GM18861 (cell line): Measurements from ENCODE around the gene BMPER.

Source experiments
- ATAC-seq: cut with Tn5 transposase; IDR thresholded peaks from one replicate; pipeline ENCODE4 v1.9.1; 2021; ENCODE audit not compliant: unreplicated experiment

The BMPER gene

DNA sequence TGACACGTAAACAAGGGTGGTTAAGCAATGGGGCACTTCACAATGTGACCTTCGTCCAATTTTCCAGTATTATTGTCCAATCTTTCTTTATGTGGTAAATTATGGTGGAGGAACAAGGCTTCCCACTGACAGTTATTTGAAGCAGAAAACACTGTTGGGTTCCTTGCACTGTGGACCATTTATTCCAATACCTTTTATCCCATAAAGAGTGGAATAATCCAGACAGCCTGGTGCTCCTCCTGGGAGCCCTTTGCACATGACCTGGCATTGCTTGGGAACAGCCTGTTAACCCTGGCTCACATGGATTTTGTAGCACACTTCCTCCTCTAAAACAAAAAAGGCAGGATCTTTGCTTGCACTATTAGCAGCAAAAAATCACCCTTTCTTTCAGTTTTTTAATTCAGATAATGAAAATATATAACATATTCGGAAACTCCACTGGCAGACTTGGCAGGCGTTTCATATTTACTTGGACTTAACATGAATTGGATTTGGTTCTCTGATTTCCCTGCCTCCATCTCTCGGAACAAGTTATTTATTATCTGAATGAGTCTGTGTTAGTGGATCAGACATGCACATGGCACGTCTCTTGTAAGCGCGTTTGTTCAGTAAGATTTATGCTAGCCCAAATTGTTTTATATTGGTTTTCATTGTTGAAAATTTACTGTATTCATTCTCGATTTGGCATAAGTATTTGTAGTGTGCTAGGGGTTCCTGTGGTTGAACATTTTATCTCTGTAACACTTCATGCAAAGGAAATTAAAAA lies 59.3 kb downstream of the BMPER start:
- ATAC-seq: no peak

DNA sequence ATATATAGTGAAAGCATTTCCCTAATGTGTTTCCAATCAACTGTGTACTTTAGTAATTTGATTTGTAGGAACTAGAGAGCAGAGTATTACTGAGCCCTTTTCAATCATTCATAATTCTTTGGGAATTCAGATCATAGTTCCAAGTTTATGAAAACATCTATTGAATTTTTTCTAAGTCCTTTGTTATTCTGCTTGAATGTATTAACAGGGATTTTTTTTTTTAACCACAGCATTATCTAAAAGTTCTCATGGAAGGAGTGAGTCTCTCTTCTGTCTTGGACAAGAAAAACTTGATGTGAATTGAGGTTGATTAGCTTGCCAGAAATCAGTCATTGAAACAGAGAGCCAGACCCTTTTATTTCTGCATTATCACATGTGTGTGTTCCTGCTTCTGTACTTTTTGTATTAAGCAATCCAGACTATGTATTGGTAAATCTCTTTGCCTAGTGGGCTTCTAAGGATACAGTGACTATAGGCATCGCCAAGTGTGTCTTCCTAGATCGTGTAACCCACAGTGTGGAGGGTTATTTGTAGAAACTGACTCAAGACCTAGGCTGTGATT lies 59.9 kb downstream of the BMPER start:
- ATAC-seq: no peak

DNA sequence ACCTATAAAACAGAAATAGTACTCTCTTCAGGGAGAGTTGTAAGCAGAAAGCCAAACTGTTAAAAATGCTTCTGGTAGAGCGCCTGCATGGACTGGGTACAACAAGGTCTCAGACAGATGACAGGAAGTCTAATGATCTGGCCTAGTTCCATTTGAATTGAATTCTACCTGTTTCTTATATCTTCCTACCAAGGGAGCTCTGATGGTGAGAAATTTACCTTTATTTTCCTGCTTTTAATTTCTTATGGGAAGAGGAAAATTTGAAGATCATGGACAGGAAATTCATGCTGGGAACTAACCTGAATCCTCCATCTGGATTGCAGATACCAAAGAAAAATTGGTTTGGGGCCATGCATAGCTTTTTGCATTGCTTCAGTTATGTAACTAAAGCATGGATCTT lies 63.3 kb downstream of the BMPER start:
- no peak for ATAC-seq

DNA sequence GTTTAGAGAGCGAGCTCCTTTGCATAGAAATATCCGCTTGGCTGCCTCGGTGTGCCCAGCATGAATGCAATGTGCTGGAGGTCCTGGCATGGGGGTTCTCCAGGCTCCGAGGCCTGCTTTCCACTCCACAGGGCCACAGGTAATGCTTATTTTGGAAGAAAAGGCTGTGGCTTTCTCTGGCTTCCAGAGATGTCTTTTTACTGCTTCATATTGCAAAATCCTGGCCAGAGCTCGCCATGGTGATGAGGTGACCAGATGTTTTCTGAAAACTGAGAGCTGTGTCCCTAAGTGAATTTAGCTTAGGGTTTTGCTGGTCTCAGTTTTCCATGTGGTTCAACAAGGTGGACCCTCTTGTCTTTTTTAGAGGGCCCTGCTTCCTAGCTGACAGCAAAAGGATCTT lies 65.2 kb downstream of the BMPER start:
- ATAC-seq: no peak

DNA sequence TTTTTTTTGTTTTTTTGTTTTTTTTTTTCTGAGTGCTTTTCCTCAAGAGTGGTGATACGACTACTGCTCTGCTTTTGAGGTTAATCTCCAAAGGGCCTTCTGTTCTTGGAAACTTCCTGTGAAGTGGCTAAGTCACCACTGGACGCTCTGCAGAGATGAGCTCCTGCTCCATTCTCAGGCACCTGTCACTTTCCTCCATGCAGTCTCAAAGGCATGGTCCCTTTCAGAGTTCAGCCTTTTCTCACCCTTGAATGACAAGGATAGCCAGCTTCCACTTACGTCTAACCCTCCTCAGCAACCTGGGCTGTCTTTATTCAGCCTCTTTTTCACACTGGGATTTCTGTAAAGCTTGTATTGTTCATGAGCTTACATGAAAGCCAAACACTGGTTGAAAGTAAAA lies 65.8 kb downstream of the BMPER start:
- ATAC-seq: no peak

DNA sequence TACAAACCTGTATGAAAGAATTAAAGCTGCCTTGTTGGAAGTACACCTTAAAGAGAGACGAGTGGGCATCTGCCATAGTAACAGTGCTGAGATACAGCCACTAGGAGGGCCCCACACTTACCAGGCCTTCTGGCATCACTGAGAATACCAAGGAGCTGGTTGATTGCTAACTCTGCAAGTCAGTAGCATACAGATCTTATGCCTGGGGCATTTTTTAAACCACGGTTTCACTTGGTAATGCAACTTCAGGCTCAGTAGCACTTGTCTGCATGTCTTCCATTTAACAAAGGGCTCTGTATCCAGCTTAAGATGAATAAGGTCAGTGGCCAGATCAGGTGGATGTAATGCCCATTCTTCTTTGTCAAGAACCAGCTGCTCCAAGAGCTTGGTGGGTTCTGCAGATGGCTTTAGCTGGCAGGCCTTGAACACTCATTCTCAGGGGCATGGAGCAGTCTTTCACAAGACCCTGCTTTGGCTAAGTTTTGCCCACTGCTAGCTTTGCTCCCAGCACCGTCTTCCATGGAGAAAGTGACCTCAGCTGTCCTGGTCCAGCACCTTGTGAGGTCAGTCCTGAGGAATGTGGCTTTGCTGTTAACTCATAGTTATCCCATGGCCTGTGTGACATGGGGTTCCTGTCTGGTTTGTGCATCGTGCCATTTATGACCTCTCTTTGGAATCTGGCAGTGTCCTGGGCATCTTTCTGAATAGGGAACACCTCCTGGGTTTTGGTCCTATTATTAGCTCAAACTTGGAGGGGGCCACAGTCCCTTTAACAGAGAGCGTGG lies 68.1 kb downstream of the BMPER start:
- no peak for ATAC-seq

DNA sequence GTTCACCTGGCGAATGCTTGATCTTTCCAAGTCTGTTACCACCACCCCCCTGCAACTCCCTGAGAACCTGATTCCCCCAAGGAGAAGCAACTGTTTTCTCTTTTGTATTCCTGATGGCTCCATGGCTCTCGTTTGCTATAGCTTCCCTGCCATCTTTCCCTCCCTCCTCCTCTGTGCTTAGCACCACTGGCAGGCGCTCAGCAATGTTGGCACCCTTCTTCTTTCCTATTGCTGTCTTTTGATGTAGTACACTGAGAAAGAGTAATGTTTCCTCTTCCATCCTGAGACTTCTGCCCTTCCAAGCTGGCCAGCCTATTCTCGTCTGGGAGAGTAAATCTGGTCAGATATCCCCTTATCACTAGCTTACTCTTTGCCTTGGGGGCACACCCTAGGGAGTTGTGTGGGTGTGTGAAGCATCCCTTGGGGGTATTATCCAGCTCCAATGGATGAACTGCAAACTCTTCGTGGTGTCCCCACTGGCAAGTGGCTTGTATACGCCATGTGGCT lies 74.0 kb downstream of the BMPER start:
- ATAC-seq: no peak

DNA sequence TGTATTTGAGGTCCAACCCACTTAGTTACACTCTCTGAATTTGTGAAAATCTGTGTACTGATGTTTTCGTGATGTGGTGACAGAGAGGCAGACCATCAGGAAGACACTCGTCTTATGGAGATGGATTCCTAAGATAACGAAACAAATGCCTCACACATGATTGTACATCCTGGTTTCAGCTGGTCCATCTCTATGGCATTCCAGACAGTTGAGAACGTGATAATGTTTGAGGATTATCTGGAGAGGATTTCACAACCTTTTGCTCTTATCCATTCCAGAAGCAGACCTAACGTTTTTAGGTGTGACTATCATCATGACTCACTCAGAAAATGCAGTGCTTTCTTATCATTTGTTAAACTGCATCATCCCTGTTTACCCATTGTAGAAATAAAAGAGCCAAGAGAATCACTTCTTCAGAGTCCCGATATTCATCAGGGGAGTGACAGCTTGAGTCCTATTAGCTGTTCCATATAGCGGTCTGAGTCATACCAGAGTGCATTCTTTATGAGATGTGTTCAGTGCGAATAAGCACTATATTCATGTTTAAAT lies 74.5 kb downstream of the BMPER start:
- ATAC-seq: no peak

DNA sequence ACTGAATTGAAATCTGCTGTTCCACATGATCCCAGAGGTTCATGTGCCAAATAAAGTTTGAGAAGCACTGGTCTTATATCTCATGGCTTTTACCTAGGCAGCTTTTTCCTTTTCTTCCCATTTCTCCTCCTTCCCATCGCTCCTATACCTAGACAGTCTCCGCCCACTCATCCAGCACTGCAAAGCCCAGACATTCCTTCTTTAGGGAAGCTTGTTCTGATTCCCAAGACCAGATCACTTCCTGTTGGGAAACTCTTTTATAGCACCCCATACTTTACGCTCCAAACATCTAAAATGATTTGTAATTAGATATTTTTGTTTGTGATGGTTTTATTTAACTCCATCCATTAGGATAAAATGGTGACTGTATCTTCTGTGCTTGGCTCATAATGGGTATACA lies 75.9 kb downstream of the BMPER start:
- ATAC-seq: no peak

DNA sequence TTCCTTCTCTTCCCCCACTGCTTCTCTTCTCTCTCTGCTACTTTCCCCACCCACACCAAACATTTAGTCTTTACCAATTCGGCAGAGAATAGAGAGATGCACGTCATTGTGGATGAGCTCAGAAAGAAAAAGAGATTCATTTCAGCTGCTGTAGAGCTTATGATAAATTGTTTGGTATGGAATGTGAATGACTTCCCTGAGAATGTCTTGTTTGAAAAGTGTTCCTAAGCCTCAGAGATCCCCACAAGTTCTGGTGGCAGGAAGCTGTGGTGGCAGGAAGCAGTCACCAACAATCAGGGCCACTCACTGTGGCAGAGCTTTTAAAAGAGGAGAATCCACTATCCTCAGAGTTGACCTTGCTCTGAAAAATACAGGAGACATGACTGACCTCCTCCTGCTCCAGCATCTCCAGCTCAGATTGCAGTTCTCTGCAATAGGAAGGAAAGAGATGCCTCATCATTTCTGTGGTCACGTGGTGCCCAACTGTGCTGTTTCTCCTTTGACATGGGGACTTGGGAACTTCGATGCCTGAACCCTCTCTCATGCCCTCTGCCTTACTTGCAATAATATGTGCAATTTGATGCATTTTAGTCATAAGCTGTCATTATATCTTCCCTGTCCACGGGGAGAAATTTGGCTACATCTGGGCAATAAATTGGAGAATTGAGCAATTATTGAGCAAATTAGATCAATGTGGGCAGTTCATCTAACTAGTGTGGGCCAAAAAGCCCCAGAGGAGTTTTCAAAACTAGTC lies 76.5 kb downstream of the BMPER start:
- no peak for ATAC-seq

DNA sequence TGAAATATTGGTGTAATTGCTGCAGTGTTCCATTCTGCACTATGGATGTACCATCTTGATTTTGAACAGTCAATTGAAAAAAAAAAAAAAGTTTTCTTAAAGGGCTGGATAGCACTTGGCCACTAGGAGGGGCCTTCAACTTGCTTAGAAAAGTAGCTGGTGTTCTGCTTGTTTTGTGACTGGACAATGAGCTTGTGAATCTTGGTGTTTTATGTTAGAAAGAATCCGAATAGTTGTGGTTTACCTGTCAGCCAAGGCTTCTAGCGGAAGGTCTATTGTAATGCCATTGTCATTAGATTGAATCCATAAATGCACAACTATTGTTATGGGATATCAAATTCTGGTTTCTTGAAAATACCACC lies 77.1 kb downstream of the BMPER start:
- ATAC-seq: no peak

DNA sequence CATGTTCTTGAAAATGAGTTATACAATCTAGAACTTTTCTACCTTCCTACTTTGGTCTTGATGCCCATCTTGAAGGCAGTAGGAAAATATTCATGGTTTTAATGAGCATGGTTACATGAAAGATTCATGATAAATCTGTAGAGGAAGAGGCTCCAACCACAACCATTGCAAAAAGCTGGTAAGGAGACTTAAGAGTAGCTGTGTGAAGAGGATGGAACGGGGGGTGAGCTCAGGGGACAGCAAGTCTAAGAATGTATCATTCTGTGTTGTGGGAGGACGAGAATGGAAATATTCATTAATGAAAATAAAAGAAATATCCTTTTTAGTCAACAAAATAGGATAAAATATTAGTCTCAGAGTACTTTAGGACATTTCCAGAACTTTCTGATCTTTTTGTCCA lies 81.1 kb downstream of the BMPER start:
- no peak for ATAC-seq

DNA sequence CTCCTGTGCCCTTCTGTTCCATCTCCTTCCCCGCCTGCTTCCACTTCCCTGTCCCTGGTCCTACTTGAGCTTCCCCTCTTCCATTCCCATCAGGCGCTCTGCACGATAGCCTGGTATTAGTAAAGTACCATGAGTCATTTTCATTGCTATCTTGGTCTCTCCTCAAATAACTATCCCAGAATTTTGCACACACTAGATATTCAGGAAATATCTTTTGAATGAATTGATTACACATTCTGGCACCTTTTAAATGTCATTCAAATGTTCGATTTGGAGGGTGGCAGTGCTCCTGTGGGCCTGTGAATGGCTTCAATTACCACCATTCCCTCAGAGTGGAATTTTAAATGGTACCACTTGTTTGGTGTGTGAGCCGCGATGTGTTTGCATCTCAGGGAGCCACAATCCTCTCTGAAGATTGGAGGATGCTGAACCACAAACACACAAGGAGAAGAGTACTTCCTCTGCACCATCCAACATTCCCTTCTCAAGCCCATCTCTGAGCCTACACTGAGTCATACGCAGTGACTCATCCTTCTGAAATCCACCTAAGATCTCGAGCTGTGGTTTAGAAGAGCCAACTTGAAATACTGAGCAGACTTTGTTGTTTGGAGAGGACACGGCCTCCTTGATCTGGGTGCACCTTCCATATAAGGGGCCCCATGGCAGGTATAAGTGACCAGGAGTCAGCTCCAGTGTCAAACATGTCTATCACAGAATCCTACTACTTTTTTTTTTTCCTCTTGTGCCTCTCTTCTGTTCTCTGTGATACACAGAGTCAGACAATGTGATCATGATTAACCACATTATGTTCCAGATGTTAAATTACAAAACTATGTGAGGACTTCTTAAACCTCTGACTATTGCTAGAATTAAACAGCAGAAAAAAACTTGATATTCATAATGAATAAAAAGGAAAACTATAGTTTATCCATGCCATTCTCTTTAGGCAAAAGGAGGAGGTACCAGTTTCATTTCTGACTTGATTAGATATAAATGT lies 81.9 kb downstream of the BMPER start:
- ATAC-seq: no peak

DNA sequence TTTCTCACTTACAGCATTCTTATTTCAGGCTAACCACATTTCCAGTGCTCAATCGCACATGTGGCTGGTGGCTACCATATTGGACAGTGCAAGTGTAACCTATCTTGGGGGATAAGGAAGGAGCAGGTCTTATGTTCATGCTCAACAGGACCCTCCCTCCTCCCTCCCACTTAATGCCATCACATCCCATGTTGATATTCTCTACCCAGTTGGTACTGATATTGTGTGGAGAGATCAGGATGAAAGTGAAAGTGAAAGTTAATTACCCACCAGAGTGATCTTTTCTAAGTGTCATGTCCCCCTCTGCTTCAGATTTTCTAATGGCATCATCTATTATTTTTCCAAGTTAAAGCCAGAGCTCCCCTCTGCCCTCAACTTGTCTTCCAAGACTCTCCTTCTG lies 91.6 kb downstream of the BMPER start:
- no peak for ATAC-seq

DNA sequence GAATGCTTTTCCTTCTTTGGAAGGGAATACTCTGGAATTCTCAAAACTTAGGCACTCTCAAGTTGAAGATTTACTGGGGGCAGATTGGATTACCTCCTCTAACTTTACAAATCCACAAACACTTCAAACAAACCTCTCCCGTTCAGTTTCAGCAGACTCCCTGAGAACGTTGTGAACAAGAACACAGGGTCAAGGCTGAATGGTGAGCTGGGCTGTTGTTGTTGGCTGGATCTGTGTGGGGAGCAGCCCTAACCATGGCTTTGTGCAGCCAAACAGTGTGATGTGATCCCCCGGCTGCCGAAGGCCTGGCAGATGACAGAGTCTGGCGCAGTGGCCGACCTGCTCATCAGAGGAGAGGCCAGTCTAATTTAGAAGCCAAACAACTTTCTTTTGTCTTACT lies 93.1 kb downstream of the BMPER start:
- no peak for ATAC-seq

DNA sequence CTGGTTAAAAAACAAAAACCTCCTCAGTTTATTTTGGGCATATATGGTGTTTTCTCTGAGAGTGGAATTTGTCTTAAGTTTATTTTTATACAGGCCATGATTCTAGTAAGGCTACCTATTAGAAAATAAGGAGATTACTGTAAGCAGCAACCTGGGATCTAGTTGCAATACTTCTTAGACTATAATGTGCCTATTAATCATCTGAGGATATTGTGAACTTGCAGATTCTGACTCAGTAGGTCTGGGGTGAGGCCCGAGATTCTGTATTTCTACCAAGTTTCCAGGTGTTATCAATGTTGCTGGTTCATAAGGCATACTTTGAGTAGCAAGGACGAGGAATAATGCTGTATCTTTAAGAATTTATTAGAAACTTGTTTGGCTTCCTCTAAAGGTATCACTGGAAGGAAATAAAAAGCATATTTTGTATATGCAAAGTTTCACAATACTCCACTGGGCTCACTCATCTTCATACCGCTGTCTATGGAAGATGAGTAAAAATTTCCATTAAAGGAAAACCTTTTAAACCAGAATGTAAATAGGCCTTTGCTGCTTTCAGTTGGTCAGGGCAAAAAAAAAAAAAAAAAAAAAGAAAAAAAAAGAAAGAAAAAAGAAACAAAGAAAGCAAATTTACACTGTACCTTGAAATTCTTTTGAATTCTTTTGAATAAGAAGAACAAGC lies 105.8 kb downstream of the BMPER start:
- ATAC-seq: no peak

DNA sequence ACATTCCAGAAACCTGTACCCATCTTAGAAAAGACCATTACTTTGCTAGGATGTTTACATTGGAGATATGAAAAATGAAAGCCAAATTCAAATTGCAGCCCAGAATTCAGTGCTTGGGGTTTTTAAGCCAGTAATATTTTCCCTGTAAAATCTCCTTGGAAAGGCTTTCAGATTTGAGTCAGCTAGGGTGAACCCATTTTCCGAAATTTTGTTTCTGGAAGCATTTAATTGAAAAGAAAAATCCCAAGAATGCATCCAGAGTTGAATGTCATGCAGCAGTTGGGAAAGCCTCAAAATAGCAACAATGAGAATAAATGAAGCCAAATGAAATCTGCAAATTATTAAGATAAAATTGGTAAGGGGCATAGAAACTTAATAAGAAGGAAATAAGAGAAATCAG lies 106.4 kb downstream of the BMPER start:
- ATAC-seq: no peak

DNA sequence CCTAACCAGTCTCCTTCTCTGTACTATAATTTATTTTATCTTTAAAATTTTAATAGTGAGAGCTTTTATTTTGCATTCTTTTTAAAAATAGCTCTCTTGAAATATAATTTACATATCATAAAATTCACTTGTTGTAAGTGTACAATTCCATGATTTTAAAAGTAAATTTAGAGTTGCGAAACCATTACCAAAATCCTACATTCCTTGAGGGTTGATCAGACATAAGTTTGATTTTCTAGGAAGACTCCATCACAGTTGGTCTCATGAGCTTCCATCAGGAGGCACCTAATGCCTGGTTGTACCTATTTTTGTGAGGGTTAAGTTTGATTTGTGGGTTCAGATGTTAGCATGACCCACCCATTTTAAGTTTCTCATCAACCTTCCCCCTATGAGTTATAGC lies 108.1 kb downstream of the BMPER start:
- no peak for ATAC-seq

DNA sequence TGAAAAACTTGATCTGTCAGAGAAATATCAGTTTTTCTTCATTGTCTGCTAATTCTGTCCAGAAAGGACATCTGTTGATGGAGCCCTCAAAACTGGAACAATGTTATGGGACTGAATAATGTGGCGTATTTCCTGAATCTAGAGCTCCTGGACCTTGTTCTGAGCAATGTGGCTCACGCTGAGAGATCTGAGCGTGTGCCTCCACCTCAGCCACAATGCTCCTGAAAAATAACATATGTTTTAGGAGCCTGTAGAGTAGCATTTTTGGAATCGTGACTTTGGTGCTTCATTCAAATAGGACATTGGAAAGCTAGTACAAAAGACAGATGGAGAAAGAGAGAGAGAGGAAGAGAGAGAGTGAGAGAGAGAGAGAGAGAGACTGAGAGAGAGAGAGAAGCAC lies 110.3 kb downstream of the BMPER start:
- no peak for ATAC-seq
